Heart left ventricle (tissue), 16 donors: ENCODE data around the gene FMN2. TPM values are rescaled to one million over a fixed set of nuclear protein-coding genes. Genes with fewer than 3 reads are reported as not detected.
A peak's percentile ranks its signal among the peaks of the same experiment; 100 is the strongest.

ENCODE experiments used
- ATAC-seq, 4 donors: fragments of 200-7000 bp; cut with Tn5 transposase; one replicate each; pipeline ENCODE4 v1.9.1; 2020 to 2022; ENCODE audit warnings: moderate library complexity in 4 of 4, mild to moderate bottlenecking in 3 of 4, moderate number of reproducible peaks in 1 of 4
- DNase-seq, 5 donors: peaks; one replicate each; pipeline ENCODE4 v3.0.0-alpha.2; 2020
- H3K27ac ChIP-seq, 12 donors: fragments of 200-600 bp; sonication (generic) in 4 of 12; one replicate each; pipeline versions ENCODE4 v1.5.0 to v1.8.0; 2016 to 2022; ENCODE audit warnings: mild to moderate bottlenecking in 2 of 12
- H3K27me3 ChIP-seq, 9 donors: fragments of 200-600 bp; sonication (generic) in 2 of 9; one replicate each; pipeline versions ENCODE4 v1.5.1 to v1.8.0; 2016 to 2022; ENCODE audit warnings: mild to moderate bottlenecking in 3 of 9
- H3K36me3 ChIP-seq, 9 donors: fragments of 200-600 bp; sonication (generic) in 2 of 9; one replicate each; pipeline versions ENCODE4 v1.5.0 to v1.8.0; 2018 to 2022; ENCODE audit warnings: mild to moderate bottlenecking in 2 of 9
- H3K4me1 ChIP-seq, 12 donors: fragments of 200-600 bp; sonication (generic) in 4 of 12; one replicate each; pipeline versions ENCODE4 v1.5.0 to v1.8.0; 2016 to 2022; ENCODE audit warnings: mild to moderate bottlenecking in 3 of 12
- H3K4me3 ChIP-seq, 12 donors: fragments of 200-600 bp; sonication (generic) in 4 of 12; one replicate each; pipeline versions ENCODE4 v1.5.0 to v1.8.0; 2017 to 2022; ENCODE audit warnings: mild to moderate bottlenecking in 9 of 12, moderate library complexity in 4 of 12
- H3K9me3 ChIP-seq, 12 donors: fragments of 200-600 bp; sonication (generic) in 4 of 12; one replicate each; pipeline versions ENCODE4 v1.5.0 to v1.8.0; 2016 to 2022; ENCODE audit warnings: mild to moderate bottlenecking in 1 of 12
- CTCF ChIP-seq, 12 donors: fragments of 200-600 bp; sonication (generic) in 4 of 12; IDR thresholded peaks; one replicate each; pipeline versions ENCODE4 v1.5.0 to v1.8.0; 2018 to 2022; ENCODE audit warnings: antibody characterized with exemption in 12 of 12, mild to moderate bottlenecking in 5 of 12
- POLR2A ChIP-seq, 2 donors: fragments of 450-650 bp; IDR thresholded peaks; one replicate each; pipeline ENCODE4 v1.6.1; 2017; ENCODE audit warnings: antibody characterized with exemption in 2 of 2, mild to moderate bottlenecking in 2 of 2, moderate library complexity in 2 of 2
- WGBS, 4 donors: extraction: QIAGEN DNeasy Blood & Tissue Kit in 2 of 4; methylation state at CpG; one replicate each; pipeline versions ENCODE4 v1.1.5 to v1.1.7; 2013 to 2018; 5-methylcytosine and 5-hydroxymethylcytosine counted together
- intact Hi-C, 10 donors: fragments of 100-400 bp; cut with DNase I; formaldehyde crosslinking; loops; one replicate each; pipeline versions ENCODE4 v1.11.1 to v1.14.2; 2022
- polyA plus RNA-seq, 2 donors: library from polyadenylated mRNA; stranded (reverse); fragments of 200-250 nt; gene quantifications; one replicate each; pipeline ENCODE4 v1.2.3, GENCODE V29; 2013
- total RNA-seq, 9 donors: library from RNA; depleted of rRNA in 2 of 9; stranded (reverse); fragments of >200 nt in 2 of 9; fragmentation: NEBNext Ultra II Directional in 3 of 9; extraction: Animal tissue kit (Norgen Biotek cat#: 25700) in 3 of 9; gene quantifications; one replicate each; pipeline versions ENCODE4 v1.1.0 to v1.2.4, GENCODE V29; 2016 to 2023
- donor health status: ischemic (EF 13 %, LVEDD 7.1; RV severe dilation, severe dysfunction).
- donor health status: healthy with polysubstance abuse.
- donor health status: DM: no; HTN: yes; CAD: no.
- donor health status: DM: no; HTN: no; CAD: no.
- donor health status: ischemic (EF 25% LVEDD 6.9; RV normal size, moderate dysfunction).
- donor health status: ischemic (EF 25% LVEDD 5.7; RV mildly dilated, moderate dysfunction).
- donor health status: healthy.
- donor health status: DM: yes; HTN: yes; CAD: no.
- donor health status: ischemic (EF 35%, LVEDD 5.7; RV mildly dilated, moderate dysfunction).
- donor health status: nonischemic (EF 11% LVEDD 7.7; RV severe dilation, severe dysfunction).
- donor health status: DM: yes; HTN: yes; CAD: no.
- donor health status: PGD.
- donor health status: ischemic (EF 29% LVEDD 5.4; RV normal size, mild dysfunction).
- donor health status: nonischemic (EF 23%, LVEDD 6.1; RV moderate dilation, normal function).

FMN2 gene
- total and polyA plus RNA-seq, 11 donors: 0.11 to 1.9 (median 0.31) TPM; not detected in 8

GRCh38 chr1:240099748-240100147 is 8.1 kb downstream of the FMN2 start:
- WGBS, 4 donors: 14 to 27% (median 18%) methylated on average over 3 of the region's 3 CpGs
- intact Hi-C loops: no loop called here

GRCh38 chr1:240100371-240100934 is 8.8 kb downstream of the FMN2 start:
- DNase-seq: no peak
- no peak overlapping the region for H3K4me3 ChIP-seq
- H3K4me1 ChIP-seq: no peaks in the 10 kb centered on the region
- no peaks in the 10 kb centered on the region for H3K36me3 ChIP-seq
- H3K27ac ChIP-seq: no peak overlapping the region
- 58 to 68% (median 62%) methylated on average over 1 of the region's 1 CpG for whole genome bisulfite sequencing, 4 donors
- no peak for ATAC-seq
- H3K9me3 ChIP-seq: no peaks in the 10 kb centered on the region
- intact Hi-C loops: no loop called here
- TF ChIP-seq CTCF (IDR thresholded peaks at IDR 0.05) (no peak), POLR2A (IDR thresholded peaks at IDR 0.05) (no peak)
- H3K27me3 ChIP-seq: peaks cover 0 to 33% (median 4%) of the 10 kb centered on the region in 9 donors

More at GRCh38 chr1:240099748-240100147, 8.1 kb downstream of the FMN2 start:
- Histone ChIP-seq H3K27ac (peak overlapping the region in 1 of 12 donors; percentile 11), H3K4me1 (no peaks in the 10 kb centered on the region), H3K27me3 (peaks cover 0 to 40% (median 4%) of the 10 kb centered on the region in 9 donors), H3K4me3 (no peak overlapping the region), H3K9me3 (no peaks in the 10 kb centered on the region), H3K36me3 (no peaks in the 10 kb centered on the region)
- TF ChIP-seq POLR2A (IDR thresholded peaks at IDR 0.05) (no peak), CTCF (IDR thresholded peaks at IDR 0.05) (no peak)
- ATAC-seq (no peak), DNase-seq (no peak)

- ATAC-seq: no peak
- intact Hi-C loops: no loop called here
- Histone ChIP-seq H3K27me3 (peaks cover 0 to 27% (median 3%) of the 10 kb centered on the region in 9 donors), H3K9me3 (no peaks in the 10 kb centered on the region), H3K4me3 (no peak overlapping the region), H3K27ac (no peak overlapping the region), H3K4me1 (no peaks in the 10 kb centered on the region), H3K36me3 (no peaks in the 10 kb centered on the region)
- no peak for TF ChIP-seq CTCF (IDR thresholded peaks at IDR 0.05)
- no peak for DNase-seq
- WGBS, 4 donors: 77 to 86% (median 78%) methylated on average over 7 of the region's 7 CpGs
Observed at GRCh38 chr1:240101306-240101705, 9.6 kb downstream of the FMN2 start.

GRCh38 chr1:240101737-240102136 is 10.1 kb downstream of the FMN2 start:
- DNase-seq: no peak
- Histone ChIP-seq H3K4me1 (no peaks in the 10 kb centered on the region), H3K36me3 (no peaks in the 10 kb centered on the region), H3K27ac (no peak overlapping the region), H3K27me3 (peaks cover 0 to 23% (median 3%) of the 10 kb centered on the region in 9 donors), H3K9me3 (no peaks in the 10 kb centered on the region), H3K4me3 (no peak overlapping the region)
- no peak for ATAC-seq
- 83 to 91% (median 86%) methylated on average over 3 of the region's 3 CpGs for WGBS, 4 donors
- intact Hi-C loops: no loop called here
- TF ChIP-seq CTCF (IDR thresholded peaks at IDR 0.05) (no peak), POLR2A (IDR thresholded peaks at IDR 0.05) (no peak)
